Activated CD4-positive, alpha-beta T cell treated with anti-CD3 and anti-CD28 coated beads for 48 hours (primary cell): ENCODE results near the gene WFDC6.
"Not testable (repeated sequence)": the region's sequence is repeated elsewhere in the genome, so short reads cannot be mapped to it uniquely, and the experiment has no call there.

Source experiments
- DNase-seq: peaks from one replicate; pipeline ENCODE4 v3.0.0-alpha.2; 2020

WFDC6 gene

DNA sequence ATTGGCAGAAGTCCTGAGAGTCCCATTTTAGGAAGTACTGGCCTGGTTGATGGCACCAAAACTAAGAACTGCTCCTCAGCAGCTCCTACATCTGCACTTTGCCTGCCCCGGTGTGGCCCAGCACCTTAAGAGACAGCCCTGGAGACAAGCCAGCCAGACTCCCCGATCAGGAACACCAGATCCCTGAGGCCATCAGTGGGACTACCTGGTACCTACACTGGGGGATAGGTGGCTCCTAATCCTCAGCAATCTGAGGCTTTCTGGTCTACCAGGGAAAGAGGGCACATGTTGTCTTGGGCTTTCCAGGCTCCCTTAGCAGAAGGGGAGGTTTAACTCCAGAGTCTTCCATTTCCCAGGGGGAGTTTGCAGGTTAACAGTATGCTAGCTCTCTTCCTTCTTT is at the start of gene WFDC6:
Gene WFDC6, minus strand, starts transcription at position 101 of the 400 bp plus-strand sequence. Its CDS starts 75 bp downstream, at position 26.
- no peak for DNase-seq

DNA sequence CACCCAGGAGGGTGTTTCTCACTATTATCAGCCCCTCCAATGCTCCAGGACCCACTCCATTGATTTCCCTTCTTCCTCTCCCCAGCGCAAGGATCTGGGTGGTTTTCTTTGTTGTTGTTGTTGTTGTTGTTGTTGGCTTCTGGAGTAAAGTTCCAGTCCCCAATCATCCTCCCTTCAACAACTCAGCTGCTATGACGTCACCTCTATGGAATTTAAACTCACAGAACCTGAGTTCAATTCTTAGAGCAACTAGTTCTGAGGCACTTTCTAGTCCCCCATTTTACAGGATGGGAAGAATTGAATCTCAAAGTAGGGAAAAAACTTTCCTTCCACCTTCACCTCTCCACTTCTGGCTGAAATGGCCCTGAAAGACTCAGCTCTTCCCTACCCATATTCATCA is 49.5 kb upstream of the WFDC6 start:
- no peak for DNase-seq

DNA sequence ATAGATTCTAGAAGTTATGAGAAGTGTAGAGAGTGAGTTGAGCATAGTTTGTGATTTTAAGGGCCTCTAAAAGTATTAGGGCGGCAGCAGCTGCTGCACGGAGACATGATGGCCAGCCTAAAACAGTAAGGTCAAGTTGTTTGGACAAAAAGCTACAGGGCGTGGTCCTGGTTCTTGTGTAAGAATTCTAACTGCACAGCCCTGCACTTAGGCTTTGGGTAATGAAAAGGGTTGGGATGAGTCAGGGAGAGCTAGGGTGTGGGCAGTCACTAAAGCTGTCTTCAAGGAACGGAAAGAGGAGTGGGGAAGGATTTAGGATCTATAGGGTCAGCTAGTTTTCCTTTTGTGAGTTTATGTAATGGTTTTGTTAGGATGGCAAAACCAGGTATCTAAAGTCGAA is 46.7 kb upstream of the WFDC6 start:
- not testable (repeated sequence) for DNase-seq

DNA sequence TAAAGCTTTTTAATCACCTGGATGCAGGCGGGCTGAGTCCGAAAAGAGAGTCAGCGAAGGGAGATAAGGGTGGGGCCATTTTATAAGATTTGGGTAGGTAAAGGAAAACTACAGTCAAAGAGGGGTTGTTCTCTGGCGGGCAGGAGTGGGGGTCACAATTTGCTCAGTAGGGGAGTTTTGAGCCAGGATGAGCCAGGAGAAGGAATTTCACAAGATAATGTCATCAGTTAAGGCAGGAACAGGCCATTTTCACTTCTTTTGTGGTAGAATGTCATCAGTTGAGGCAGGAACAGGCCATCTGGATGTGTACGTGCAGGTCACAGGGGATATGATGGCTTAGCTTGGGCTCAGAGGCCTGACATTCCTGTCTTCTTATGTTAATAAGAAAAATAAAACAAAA is 45.0 kb upstream of the WFDC6 start:
- DNase-seq = not testable (repeated sequence)

DNA sequence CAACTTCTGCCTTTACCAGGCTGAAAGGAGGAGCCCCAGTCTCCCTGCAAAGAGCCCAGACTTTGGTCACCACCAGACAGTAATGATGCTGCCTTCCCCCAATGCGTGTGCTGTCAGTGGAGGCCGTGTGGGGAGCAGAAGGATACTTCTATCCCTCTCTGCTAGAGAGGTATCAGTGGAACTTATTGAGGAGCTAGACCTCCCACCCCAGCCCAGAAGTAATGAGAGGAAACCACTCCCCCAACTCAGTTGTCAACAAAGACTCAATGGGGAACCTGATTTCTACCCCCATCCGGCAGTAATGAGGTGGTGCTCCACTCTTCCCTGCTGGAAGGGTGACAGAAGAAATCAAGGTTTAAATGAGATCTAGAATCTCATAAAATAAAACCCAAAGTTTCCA is 44.2 kb upstream of the WFDC6 start:
- DNase-seq = no peak

DNA sequence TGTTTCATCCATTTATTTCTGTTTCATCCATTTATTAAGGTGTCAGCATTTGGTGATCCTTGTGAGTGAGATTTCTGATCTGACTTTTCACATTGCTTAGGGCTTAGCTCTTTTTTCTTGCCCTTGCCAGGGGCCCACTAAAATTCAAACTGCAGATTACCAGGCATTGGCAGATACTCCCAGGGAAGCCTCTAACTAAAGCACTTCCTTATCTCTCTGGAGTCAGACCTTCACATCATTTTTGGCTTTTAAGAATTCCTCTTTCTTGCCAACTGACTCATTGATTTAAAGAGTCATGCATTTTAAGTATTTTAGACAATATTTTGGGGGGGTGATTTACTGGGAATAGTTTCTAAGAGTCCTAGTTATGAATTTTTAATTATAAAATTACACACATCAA is 42.4 kb upstream of the WFDC6 start:
- no peak for DNase-seq

DNA sequence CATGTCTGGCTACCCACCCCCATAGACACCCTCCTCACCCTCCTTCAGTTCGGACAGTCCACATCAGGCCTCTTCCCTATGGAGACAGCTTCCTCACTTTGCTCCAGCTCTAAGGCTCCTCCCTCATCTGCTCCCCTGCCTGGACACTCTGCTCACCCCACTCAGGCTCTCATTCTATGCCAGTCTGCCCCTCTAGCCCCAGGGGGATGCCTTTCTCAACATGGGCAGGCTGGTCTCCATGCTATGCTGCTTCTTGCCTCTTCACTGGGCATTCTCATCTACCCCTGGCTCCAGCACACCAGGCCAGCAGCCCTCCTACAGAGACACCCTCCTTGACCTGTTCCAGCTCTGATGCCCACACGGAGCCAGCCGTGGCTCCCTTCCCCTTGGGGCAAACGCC is 39.9 kb upstream of the WFDC6 start, which contains the start of gene WFDC8:
Gene WFDC8, minus strand, starts transcription at position 101 of the 400 bp plus-strand sequence. Its CDS starts 37 bp downstream, at position 64.
- DNase-seq = no peak

DNA sequence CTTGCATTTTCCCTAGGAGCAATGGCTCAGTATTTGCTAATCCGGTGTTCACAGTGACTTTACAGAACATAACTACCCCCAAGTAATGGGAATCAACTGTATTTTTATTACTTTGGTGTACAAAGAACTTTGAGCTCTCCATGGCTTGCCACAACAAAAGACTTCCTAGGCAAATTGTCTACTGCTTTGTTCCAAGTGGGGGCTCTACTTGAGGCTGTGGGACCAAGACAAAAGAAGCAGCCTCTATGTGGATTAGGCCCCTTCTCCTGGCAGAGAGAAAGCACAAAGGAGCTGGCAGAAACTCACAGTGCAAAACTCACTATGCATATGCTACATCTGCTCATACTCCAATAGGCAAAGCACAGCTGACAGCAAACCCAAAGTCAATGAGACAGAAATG is 38.9 kb upstream of the WFDC6 start:
- DNase-seq = no peak

DNA sequence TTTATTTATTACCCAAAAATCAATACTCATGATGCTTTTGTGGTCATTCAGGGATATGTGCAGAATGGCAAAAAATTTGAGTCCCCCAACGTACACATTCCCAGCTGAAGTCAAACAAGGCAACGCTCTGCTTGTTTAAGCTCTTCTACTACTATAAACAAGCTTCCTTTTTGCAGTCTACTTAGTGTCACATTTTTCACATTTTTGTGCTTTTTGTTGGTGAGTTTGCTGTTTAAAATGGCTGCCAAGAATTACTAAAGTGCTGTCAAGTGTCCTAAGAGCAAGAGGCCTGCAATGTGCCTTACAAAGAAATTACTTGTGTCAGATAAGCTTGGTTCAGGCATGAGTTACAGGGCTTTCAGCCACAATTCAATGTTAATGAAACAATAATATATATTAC is 37.7 kb upstream of the WFDC6 start:
- DNase-seq = no peak

DNA sequence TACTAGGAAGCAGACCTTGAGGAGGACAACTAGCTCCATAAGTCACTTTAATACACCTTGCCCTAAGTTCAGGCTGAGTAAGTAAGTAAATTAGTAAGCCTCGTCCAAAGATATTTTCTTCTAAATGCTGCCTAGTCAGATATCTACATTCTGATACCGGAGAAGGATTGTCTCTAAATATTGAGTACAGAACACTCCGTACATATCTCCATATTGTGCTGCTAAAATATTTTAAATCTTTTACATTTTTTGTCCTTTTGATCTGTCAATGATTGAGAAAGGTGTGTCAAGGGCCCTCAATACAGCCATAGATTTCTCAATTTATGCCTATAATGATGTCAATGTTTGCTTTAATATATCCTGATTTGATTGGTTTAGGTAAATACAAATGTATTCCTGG is 36.6 kb upstream of the WFDC6 start:
- DNase-seq = no peak

DNA sequence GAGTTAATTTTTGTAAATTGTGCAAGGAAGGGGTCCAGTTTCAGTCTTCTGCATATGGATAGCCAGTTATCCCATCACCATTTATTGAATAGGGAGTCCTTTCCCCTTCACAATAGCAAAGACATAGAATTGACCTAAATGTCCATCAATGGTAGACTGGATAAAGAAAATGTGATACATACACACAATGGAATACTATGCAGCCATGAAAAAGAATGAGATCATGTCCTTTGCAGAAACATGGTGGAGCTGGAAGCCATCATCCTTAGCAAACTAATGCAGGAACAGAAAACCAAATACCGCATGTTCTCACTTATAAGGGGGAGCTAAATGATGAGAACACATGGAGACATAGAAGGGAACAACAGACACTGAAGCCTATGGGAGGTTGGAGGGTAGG is 30.4 kb upstream of the WFDC6 start:
- not testable (repeated sequence) for DNase-seq

DNA sequence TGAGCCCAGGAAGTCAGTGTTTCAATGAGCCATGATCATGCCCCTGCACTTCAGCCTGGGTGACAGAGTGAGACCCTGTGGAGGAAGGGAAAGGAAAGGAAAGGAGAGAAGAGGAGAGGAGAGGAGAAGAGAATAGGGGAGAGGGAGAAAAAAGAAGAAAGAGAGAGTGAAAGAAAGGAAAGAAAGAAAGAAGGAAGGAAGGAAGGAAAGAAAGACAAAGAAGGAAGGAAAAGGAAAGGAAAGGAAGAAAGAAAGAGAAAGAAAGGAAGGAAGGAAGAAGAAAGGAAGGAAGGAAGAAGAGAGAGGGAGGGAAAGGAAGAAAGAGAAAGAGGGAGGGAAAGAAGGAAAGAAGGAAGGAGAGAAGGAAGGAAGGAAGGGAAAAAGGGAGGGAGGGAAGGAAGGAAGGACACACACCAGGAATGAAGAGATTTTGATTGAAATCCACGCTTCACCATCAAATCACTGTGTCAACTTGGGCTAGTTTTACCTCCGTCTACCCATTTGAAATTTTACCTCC is 25.5 kb upstream of the WFDC6 start:
- no peak for DNase-seq

DNA sequence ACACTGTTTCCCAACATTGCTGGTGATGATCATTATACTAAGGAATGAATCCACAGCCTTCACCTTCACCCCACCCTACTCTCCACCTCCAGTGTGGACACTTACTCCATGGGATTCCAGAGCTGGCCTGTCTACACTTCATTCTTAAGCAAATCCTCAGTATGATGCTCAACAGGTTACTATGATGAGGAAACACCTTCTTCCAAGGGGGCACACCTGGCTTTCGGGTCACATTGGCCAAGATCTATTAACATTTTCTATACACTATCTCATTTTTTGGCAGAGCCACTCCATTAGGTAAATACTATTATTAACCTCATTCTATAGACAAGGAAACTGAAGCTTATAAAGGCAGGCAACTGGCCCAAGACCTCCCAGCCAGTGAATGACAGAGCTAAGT is 15.9 kb upstream of the WFDC6 start:
- DNase-seq = no peak

DNA sequence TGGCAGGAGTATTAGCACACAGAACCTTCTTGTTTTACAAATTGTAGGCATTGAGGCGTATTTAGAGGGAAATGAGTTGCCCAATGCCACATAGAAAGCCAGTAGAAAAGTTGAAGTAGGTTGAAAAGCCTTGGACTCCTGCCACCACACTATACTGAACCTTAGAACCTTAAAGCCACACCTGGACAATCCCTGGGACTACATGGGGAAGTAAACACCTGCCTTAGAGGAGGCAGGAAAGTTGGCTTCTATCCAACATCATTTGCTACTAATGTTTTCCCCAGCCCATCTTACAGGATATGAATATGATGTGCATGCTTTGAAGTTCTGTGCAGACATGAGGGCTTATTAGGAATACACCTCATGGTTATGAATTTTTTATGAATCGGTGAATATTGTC is 13.2 kb upstream of the WFDC6 start:
- DNase-seq = no peak

DNA sequence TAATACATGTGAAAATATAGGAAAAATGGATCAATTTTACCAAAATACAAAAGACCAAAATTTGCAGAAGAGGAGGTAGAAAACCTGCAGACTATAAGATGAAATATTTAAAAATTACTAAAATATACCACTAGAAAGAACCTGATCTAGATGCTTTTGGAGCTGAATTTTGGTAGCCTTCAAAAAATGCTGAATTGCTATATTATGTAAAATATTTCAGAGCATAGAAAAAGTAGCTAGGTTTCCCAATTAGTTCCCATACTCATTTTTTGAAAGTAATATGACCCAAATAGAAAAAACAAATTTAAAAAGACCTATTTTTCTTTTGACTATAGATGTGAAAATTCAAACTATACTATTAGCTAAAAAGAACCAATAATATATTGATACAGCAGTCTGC is 11.5 kb upstream of the WFDC6 start:
- no peak for DNase-seq

DNA sequence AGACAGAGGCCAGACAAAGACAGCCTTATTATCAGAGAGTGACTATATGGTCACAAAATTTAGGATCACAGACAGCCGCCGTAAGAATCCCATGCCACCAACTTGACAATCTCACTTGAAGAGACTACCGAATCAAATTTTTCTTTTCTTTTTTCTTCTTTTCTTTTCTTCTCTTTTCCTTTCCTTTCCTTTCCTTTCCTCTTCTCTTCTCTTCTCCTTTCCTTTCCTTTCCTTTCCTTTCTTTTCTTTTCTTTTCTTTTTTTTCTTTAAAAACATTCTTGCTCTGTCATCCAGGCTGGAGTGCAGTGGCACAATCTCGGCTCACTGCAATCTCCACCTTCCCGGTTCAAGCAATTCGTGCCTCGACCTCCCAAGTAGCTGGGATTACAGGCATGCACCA is 9.1 kb upstream of the WFDC6 start:
- no peak for DNase-seq

DNA sequence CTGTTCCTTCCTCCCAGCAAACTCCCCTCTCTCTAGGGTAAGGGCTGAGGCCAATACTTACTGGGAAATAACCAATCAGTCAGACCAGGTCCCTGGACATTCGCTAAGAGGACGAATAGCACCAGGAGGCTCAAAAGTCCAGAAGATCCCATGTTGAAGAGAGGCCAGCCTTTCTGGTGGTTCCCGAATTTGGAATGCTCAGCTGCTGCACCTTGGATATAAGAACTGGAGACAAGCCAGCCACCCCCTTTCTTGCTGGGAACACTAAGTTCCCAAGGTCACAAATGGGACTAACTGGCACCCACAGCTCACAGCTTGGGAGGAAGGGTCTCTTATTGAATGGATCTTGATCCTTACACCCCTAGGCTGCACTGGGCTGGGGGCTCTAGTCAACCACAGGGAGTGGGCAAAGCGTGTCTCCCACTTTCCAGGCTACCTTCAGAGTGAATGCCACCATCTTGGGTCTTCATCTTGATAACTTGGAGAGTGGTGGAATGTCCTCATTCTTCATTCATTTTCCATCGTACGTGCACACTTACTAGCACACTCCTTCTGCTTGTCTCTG is 8.0 kb upstream of the WFDC6 start, which contains the start of gene EPPIN:
Gene EPPIN, minus strand, starts transcription at position 196 of the 565 bp plus-strand sequence. Its CDS starts 44 bp downstream, at position 152.
- DNase-seq = no peak

DNA sequence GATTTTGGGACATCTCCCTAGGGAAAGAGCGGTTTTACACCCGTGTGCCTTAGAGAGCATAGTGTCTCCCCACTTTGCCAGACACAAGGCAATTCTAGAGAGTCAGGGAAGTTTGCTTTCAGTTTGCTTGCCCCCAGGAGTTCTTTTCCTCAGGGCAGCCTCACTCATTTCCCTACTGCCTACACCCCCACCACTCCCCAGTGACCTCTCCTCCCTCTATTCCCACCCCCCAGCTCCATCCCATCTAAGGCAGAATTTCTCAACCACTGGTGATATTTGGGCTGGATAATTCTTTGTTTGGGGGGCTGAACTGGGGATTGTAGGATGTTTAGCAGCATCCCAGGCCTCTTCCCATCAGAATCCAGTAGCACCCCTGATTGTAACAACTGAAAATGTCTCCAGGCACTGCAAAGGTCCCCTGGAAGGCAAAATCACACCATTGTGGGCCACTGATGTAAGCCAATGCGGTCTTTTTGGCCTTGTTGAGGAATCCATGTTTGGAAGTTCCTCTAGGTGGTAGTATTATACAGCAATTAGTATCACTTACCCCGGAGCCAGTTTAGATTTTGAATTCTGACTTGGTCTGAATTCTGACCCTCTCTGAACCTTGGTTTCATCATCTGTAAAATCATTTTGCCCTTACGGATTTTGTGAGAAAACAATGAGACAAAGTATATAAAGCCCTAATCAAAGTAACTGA is 6.6 kb upstream of the WFDC6 start:
- DNase-seq = no peak

DNA sequence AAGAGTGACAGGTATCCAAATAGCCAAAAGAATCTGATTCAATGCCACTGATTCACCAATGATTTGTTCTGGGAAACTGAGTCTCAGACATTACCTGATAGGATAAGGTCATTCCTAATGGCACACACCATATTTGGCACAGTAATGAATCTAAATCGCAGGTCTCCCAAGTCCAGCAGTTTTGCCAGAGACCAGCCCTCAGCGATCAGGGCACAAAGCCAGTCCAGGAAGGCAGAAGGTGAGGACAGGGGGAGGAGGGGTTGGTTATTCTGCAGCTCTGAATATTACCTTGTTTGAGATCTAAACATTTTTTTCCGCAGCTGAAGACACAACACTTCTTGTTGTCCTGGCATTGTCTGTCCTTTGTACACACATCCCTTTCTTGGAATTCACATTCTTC is 6.1 kb upstream of the WFDC6 start:
- DNase-seq = no peak

DNA sequence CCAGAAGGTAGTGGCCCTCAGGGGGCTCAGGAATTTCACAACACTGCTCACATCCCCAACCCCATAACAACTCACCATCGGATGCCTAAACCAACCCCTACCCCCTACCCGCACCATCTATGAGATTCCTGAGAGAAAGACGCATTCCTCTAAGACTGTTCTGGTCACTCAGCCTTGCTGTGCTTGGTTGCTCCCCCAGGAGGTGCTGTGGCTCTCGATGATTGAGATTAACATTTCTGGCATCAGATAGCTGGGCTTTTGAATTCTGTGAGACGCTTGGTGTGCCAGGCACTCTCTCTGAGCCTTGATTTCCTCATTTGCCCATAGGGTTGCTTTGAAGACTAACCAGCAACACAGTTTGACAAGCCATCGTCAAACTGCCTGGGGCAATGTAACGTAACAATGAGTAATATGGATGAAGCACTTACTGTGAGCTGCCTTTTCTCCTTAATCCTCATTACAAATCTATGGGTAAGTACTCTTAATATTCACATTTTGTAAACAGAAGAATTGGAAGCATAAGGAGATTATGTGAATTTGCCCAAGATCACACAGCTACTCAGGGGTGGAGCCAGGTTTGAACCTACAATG is 978 bp downstream of the WFDC6 start:
- DNase-seq = peak; percentile 4

DNA sequence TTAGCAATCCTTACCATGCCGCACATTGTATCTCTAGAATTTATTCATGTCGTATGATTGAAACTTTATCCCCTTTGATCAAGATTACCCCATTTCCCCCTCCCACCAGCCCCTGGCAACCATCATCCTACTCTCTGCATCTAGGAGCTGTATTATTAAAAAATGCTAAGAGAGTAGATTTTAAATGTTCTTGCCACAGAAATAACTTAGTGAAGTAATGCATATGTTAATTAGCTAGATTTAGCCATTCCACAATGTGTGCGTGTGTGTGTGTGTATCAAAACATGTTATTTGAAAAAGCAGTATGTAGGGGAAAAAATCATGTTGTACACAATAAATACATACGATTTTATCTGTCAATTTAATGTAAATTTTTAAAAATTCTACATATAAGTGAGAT is 12.0 kb downstream of the WFDC6 start:
- DNase-seq = no peak

DNA sequence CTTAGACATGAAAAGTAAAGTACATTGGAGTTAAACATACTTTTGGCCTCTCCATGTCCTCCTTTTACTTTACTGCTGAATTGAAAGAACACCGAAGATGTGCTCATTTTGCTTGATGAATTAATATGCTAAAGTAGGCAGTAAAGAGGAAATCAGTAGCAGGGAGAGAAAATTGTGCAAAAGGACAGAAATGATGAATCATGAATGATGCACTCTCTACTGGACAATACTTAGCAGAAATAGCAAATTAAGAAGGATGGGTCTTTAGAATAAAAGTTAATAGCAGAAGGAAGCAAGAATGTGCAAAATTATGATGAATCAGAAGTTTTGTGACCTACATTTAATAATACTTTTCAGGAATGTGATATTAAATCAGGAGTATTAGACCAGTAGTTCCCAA is 15.5 kb downstream of the WFDC6 start:
- DNase-seq = no peak

DNA sequence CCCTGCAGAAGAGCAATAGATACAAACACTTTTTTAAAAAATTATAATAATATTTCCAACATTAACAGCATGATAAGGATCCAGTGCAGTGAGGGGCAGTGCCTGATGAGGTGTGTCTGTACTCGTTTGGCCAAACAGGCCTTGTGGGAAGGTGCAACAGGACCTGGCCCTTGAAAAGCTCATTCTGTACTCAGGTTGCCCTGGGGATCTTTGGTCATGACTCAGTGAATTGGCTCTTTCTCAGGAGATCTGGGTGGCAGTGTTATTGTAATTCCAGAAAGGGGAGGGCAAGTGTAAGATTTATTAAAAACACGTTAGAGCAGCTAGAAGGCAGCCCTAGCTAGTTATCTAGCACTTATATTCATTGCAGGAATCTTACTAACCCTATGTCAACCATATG is 21.0 kb downstream of the WFDC6 start:
- DNase-seq = no peak
